Astrocyte of the cerebellum (primary cell): ENCODE measurements around the gene AR.
"Not testable (repeated sequence)": the region's sequence is repeated elsewhere in the genome, so short reads cannot be mapped to it uniquely, and the experiment has no call there.

ENCODE experiments used
- DNase-seq: peaks from one replicate; pipeline ENCODE4 v3.0.0-alpha.2; 2011; ENCODE audit warnings: low read depth
- H3K4me3 ChIP-seq: 2 replicates; pipeline ENCODE4 v1.5.1; 2011; ENCODE audit warnings: mild to moderate bottlenecking, low read depth, low read length, moderate library complexity
- in situ Hi-C: cut with HindIII; loops from 2 replicates; pipeline ENCODE4 v1.10.0; 2017; ENCODE audit warnings: low sequenced_read_pairs
- TF ChIP-seq, protein P1 (sequence below): IDR thresholded peaks from 2 replicates; pipeline ENCODE4 v1.5.1; 2012; ENCODE audit warnings: low read length, low read depth, moderate library complexity, mild to moderate bottlenecking; ENCODE audit errors: missing control alignments

AR gene

DNA sequence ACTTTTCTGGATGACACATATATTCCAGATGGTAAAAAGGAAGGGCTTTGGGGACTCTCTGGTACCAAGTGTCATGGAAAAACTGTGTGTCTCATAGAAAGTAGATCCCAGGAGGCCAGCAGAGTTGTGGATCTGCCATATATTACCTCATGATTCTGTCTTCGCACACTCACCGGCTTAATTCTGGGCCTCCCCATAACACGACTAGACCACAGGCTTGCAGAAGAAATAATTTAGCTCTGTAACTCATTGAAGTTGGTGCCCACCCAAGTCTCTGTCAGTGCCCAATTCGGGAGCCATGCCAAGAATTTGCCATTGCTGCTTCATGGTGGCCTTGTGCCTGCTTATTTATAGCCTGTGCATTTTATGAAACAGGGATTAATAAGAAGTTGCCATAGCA lies 104.5 kb downstream of the AR start:
- no peak for DNase-seq
- in situ Hi-C loops: no loop called here
- TF ChIP-seq, protein P1, sequence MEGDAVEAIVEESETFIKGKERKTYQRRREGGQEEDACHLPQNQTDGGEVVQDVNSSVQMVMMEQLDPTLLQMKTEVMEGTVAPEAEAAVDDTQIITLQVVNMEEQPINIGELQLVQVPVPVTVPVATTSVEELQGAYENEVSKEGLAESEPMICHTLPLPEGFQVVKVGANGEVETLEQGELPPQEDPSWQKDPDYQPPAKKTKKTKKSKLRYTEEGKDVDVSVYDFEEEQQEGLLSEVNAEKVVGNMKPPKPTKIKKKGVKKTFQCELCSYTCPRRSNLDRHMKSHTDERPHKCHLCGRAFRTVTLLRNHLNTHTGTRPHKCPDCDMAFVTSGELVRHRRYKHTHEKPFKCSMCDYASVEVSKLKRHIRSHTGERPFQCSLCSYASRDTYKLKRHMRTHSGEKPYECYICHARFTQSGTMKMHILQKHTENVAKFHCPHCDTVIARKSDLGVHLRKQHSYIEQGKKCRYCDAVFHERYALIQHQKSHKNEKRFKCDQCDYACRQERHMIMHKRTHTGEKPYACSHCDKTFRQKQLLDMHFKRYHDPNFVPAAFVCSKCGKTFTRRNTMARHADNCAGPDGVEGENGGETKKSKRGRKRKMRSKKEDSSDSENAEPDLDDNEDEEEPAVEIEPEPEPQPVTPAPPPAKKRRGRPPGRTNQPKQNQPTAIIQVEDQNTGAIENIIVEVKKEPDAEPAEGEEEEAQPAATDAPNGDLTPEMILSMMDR: no peak
- no peak overlapping the region for H3K4me3 ChIP-seq

DNA sequence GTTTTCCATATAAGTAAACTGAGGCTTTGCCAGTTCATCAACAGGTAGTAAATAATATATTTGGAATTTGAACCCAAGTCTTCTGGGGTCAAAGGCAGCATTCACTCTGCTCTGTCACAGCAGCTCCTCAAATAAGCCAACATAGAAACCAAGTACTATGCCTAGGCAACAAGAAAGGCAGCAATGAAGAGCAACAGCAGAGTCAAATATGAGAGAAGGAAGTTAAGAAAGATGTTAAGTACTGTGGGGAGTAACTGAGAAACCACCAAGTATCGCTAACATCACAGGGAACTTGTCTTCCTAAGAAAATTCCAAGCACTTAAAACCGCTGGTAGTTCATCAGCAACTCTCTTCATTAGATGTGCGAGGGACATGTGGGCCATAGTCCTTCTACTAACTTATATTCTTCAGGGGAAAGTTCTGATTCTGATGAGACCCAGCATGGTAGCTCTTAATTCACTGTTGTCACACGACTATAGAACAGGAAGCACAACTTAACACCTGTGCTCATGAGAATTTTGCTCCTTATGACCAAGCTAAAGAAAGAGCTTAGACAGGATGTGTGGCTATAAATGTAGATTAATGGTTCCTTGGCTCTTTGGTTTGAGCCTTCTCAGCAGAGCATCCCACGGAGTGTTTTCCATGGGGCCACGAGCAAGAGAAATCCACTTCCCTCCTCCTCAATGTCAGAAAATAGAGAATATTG lies 107.8 kb downstream of the AR start:
- no peak overlapping the region for H3K4me3 ChIP-seq
- no peak for DNase-seq
- in situ Hi-C loops: no loop called here
- TF ChIP-seq, protein P1: no peak

DNA sequence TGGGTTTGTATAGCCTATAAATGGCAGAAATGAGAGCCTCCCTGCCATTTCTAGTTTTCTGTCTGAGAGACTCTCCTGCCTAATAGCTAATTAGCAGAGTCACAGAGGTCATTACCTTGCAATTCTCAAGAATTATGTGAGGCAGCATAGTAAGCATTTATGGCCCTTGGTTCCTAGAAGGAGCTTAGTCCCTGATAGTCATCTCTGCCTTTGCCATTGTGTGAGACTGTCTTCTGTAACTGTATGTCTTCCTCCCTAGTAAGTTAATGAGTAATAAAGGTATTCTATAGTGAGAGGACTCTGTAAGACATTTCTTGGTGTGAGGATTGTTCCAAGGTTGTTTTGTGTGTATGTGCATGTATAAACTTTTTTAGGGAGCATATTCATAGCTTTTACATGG lies 108.7 kb downstream of the AR start:
- TF ChIP-seq, protein P1: no peak
- H3K4me3 ChIP-seq: no peak overlapping the region
- DNase-seq: no peak
- in situ Hi-C loops: no loop called here

DNA sequence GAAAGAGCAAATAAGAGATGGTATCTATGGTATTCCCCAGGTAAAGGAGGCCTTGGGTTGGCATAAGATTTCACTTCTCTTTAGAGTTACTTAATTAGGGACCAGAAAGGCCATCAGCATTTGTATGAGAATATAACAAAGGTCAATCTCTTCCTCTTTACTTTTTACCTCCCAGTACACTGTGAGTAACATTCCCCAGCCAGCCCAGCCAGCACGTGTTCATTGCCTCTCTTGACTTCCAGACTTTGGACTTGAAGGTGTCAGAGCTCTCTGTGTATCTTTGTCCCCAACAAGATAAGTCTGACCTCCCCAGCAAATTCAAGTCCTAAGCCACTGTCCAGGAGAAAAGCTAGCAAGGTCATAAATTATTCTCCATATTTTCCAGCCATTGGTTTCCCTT lies 110.5 kb downstream of the AR start:
- H3K4me3 ChIP-seq: no peak overlapping the region
- TF ChIP-seq, protein P1: no peak
- no peak for DNase-seq
- in situ Hi-C loops: no loop called here

DNA sequence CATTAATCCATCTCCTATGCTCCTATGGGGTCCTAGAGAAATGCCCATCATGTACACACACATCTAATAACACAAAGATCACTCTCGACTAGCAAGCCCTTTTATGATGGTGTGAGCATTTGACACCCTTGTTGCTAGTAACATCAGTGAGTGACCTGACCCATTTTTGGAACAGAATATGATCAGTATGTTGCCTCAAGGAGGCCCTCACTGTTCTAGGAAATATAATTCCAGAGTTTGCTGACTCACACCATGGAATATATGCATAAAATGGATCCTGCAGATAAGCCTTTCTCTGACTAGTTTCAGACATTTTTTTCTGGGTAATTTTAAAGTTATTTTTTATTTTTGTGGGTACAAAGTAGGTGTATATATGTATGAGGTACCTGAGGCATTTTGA lies 121.8 kb downstream of the AR start:
- DNase-seq: no peak
- TF ChIP-seq, protein P1: no peak
- H3K4me3 ChIP-seq: no peak overlapping the region
- in situ Hi-C loops: no loop called here

DNA sequence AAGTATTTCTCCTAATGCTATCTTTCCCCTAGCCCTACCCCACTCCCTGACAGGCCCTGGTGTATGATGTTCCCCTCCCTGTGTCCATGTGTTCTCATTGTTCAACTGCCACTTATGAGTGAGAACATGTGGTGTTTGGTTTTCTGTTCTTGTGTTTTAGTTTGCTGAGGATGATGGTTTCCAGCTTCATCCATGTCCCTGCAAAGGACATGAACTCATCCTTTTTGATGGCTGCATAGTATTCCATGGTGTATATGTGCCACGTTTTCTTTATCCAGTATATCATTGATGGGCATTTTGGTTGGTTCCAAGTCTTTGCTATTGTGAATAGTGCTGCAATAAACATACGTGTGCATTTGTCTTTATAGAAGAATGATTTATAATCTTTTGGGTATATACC lies 126.9 kb downstream of the AR start:
- H3K4me3 ChIP-seq, DNase-seq, in situ Hi-C loops: not testable (repeated sequence)

DNA sequence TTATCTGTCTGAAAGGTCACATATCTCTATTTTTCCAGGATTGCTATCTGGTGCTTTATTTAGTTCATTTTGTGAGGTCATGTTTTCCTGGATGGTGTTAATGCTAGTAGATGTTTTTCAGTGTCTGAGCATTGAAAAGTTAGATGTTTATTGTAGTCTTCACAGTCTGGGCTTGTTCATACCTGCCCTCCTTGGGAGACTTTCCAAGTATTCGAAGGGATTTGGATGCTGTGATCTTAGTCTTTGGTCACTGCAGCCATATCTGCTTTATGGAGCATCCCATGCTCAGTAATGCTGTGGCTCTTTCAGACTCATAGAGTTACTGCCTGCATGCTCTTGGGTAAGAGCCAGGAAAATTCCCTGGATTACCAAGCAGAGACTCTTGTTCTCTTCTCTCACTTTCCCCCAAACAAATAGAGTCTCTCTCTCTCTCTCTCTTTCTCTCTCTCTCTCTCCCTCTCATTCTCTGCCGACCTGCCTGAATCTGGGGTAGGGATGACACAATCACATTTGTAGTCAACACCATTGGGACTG lies 130.0 kb downstream of the AR start:
- in situ Hi-C loops: no loop called here
- DNase-seq: no peak
- H3K4me3 ChIP-seq: no peak overlapping the region
- TF ChIP-seq, protein P1: no peak
